GM12878 (cell line): ENCODE results near the gene SLC35C1. TPM values are rescaled to one million over a fixed set of nuclear protein-coding genes. Genes with fewer than 3 reads are reported as not detected.
A peak's percentile ranks its signal among the peaks of the same experiment; 100 is the strongest.

Experiments
- BCL11A ChIP-seq: IDR thresholded peaks from 2 replicates; pipeline ENCODE4 v1.6.1; 2011; ENCODE audit warnings: low read depth, low read length
- EGR1 ChIP-seq, 2 experiments: IDR thresholded peaks; 1 replicate in 1 of 2; 2 replicates in 1 of 2; pipeline ENCODE4 v1.6.1; 2011 to 2012; ENCODE audit warnings: low read depth in 2 of 2, low read length in 2 of 2, borderline replicate concordance in 1 of 2, mild to moderate bottlenecking in 1 of 2, moderate library complexity in 1 of 2
- EP300 ChIP-seq, 2 experiments: fragments of 150-350 bp in 1 of 2; IDR thresholded peaks; 2 replicates each; pipeline ENCODE4 v1.6.1; 2011 to 2012; ENCODE audit warnings: low read depth in 2 of 2, low read length in 2 of 2, borderline replicate concordance in 1 of 2, improper control_type of control experiment in 1 of 2, inconsistent platforms in 1 of 2; ENCODE audit not compliant: control insufficient read depth in 1 of 2
- IKZF2 ChIP-seq, 2 experiments: fragments of 450-650 bp; IDR thresholded peaks; 2 replicates each; pipeline ENCODE4 v1.6.1; 2017; ENCODE audit warnings: mild to moderate bottlenecking in 2 of 2, moderate library complexity in 2 of 2
- JUNB ChIP-seq: IDR thresholded peaks from 2 replicates; pipeline ENCODE4 v1.6.1; 2016; ENCODE audit warnings: antibody characterized with exemption, mild to moderate bottlenecking
- MTA3 ChIP-seq: IDR thresholded peaks from 2 replicates; pipeline ENCODE4 v1.6.1; 2012; ENCODE audit warnings: low read length, inconsistent platforms, borderline replicate concordance
- NFYB ChIP-seq: IDR thresholded peaks from 2 replicates; pipeline ENCODE4 v1.6.1; 2011; ENCODE audit warnings: low read depth, mild to moderate bottlenecking, low read length, improper control_type of control experiment, moderate library complexity; ENCODE audit not compliant: insufficient read depth
- NR2C1 ChIP-seq: fragments of 450-650 bp; IDR thresholded peaks from 2 replicates; pipeline ENCODE4 v1.6.1; 2017; ENCODE audit warnings: antibody characterized with exemption, mild to moderate bottlenecking, moderate library complexity
- PKNOX1 ChIP-seq: fragments of 450-650 bp; IDR thresholded peaks from 2 replicates; pipeline ENCODE4 v1.6.1; 2016; ENCODE audit warnings: mild to moderate bottlenecking
- PML ChIP-seq: IDR thresholded peaks from 2 replicates; pipeline ENCODE4 v1.6.1; 2012; ENCODE audit warnings: low read length, inconsistent platforms
- RB1 ChIP-seq: fragments of 450-650 bp; formaldehyde crosslinking; IDR thresholded peaks from 2 replicates; pipeline ENCODE4 v1.6.1; 2017; ENCODE audit warnings: mild to moderate bottlenecking, borderline replicate concordance
- REST ChIP-seq: IDR thresholded peaks from 2 replicates; pipeline ENCODE4 v1.6.1; 2012; ENCODE audit warnings: mild to moderate bottlenecking, low read depth, low read length
- SMAD5 ChIP-seq: IDR thresholded peaks from 2 replicates; pipeline ENCODE4 v1.6.1; 2016; ENCODE audit warnings: antibody characterized with exemption, low read depth
- SREBF2 ChIP-seq: IDR thresholded peaks from 2 replicates; pipeline ENCODE4 v1.6.1; 2012; ENCODE audit warnings: mild to moderate bottlenecking, low read length
- SUZ12 ChIP-seq: fragments of 200-600 bp; sonication (generic); IDR thresholded peaks from one replicate; pipeline ENCODE4 v1.6.1; 2018; ENCODE audit warnings: antibody characterized with exemption, mild to moderate bottlenecking; ENCODE audit not compliant: unreplicated experiment
- USF1 ChIP-seq: IDR thresholded peaks from 2 replicates; pipeline ENCODE4 v1.6.1; 2011; ENCODE audit warnings: borderline replicate concordance, low read depth, mild to moderate bottlenecking, moderate library complexity, mixed read lengths, low read length; ENCODE audit not compliant: insufficient read depth; ENCODE audit errors: extremely low read length
- ZNF207 ChIP-seq: fragments of 450-650 bp; IDR thresholded peaks from 2 replicates; pipeline ENCODE4 v1.6.1; 2014; ENCODE audit warnings: antibody characterized with exemption, mild to moderate bottlenecking, borderline replicate concordance
- ZNF217 ChIP-seq: fragments of 450-650 bp; IDR thresholded peaks from 2 replicates; pipeline ENCODE4 v1.6.1; 2017; ENCODE audit warnings: antibody characterized with exemption, mild to moderate bottlenecking
- polyA plus RNA-seq, 11 experiments: library from polyadenylated mRNA; depleted of rRNA in 4 of 11; unstranded in 6 of 11; stranded (reverse) in 5 of 11; fragments of >200 nt; fragmentation: Nextera tagmentation in 4 of 11; fragmentation: Illumina TruSeq in 1 of 11; extraction: Ambion mirVana in 4 of 11; extraction: Trizol in 1 of 11; gene quantifications; 1 replicate in 1 of 11; 2 replicates in 10 of 11; pipeline versions ENCODE4 v1.2.1 to v1.2.3, GENCODE V29; 2011 to 2016; ENCODE audit warnings: inconsistent platforms in 2 of 11, missing spikeins in 2 of 11, low read depth in 1 of 11
- total RNA-seq, 4 experiments: library from RNA; depleted of rRNA in 3 of 4; stranded (reverse); fragments of >200 nt in 3 of 4; fragmentation: Illumina TruSeq in 1 of 4; extraction: Trizol in 1 of 4; gene quantifications; 2 replicates each; pipeline versions ENCODE4 v1.2.1 to v1.2.3, GENCODE V29; 2013 to 2021
- TF ChIP-seq, protein P1 (sequence below): fragments of 450-650 bp; IDR thresholded peaks from 2 replicates; pipeline ENCODE4 v1.6.1; 2017; ENCODE audit warnings: mild to moderate bottlenecking, moderate library complexity
- TF ChIP-seq, protein P2 (sequence below): IDR thresholded peaks from 2 replicates; pipeline ENCODE4 v1.6.1; 2012; ENCODE audit warnings: low read length, inconsistent platforms

The SLC35C1 gene
- total and polyA plus RNA-seq, 10 of the 15 experiments (the other 5 are each of a cell fraction or from before 2014, with no cell fraction given) = 0.55 to 9.7 (median 4.3) TPM

DNA sequence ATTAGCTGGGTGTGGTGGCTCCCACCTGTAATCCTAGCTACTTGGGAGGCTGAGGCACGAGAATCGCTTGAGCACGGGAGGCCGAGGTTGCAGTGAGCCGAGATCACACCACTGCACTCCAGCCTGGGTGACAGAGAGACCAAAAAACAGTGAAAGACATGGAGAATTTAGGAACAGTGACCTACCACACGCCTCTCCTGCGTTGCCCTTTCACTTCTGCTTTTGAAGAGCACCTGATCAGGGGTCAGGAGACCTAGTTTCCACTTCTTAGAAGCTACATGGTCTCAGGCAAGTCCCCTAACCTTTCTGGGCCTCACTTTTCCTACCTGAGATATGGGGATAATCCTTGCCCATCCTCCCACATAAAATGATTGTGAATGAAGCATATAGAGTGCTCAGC lies 12.2 kb downstream of the SLC35C1 start (continued):
- TF ChIP-seq PKNOX1 = no peak
- TF ChIP-seq USF1 = peak; percentile 16
- TF ChIP-seq, protein P1, sequence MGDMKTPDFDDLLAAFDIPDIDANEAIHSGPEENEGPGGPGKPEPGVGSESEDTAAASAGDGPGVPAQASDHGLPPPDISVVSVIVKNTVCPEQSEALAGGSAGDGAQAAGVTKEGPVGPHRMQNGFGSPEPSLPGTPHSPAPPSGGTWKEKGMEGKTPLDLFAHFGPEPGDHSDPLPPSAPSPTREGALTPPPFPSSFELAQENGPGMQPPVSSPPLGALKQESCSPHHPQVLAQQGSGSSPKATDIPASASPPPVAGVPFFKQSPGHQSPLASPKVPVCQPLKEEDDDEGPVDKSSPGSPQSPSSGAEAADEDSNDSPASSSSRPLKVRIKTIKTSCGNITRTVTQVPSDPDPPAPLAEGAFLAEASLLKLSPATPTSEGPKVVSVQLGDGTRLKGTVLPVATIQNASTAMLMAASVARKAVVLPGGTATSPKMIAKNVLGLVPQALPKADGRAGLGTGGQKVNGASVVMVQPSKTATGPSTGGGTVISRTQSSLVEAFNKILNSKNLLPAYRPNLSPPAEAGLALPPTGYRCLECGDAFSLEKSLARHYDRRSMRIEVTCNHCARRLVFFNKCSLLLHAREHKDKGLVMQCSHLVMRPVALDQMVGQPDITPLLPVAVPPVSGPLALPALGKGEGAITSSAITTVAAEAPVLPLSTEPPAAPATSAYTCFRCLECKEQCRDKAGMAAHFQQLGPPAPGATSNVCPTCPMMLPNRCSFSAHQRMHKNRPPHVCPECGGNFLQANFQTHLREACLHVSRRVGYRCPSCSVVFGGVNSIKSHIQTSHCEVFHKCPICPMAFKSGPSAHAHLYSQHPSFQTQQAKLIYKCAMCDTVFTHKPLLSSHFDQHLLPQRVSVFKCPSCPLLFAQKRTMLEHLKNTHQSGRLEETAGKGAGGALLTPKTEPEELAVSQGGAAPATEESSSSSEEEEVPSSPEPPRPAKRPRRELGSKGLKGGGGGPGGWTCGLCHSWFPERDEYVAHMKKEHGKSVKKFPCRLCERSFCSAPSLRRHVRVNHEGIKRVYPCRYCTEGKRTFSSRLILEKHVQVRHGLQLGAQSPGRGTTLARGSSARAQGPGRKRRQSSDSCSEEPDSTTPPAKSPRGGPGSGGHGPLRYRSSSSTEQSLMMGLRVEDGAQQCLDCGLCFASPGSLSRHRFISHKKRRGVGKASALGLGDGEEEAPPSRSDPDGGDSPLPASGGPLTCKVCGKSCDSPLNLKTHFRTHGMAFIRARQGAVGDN = peak; percentile 58; the same call in 1 of the 2 replicates
- TF ChIP-seq RB1 = no peak
- TF ChIP-seq IKZF2 (IDR thresholded peaks at IDR 0.05) = peak; percentile 56
- no peak for TF ChIP-seq SREBF2
- no peak for TF ChIP-seq PML
- no peak for TF ChIP-seq ZNF207
- TF ChIP-seq BCL11A = no peak
- no peak for TF ChIP-seq JUNB
- TF ChIP-seq, protein P2, sequence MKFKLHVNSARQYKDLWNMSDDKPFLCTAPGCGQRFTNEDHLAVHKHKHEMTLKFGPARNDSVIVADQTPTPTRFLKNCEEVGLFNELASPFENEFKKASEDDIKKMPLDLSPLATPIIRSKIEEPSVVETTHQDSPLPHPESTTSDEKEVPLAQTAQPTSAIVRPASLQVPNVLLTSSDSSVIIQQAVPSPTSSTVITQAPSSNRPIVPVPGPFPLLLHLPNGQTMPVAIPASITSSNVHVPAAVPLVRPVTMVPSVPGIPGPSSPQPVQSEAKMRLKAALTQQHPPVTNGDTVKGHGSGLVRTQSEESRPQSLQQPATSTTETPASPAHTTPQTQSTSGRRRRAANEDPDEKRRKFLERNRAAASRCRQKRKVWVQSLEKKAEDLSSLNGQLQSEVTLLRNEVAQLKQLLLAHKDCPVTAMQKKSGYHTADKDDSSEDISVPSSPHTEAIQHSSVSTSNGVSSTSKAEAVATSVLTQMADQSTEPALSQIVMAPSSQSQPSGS = no peak
- peak; percentile 61 for TF ChIP-seq NR2C1
- no peak for TF ChIP-seq NFYB
- no peak for TF ChIP-seq SMAD5
- TF ChIP-seq EP300 (IDR thresholded peaks at IDR 0.05; ENCODE audit: borderline replicate concordance in 1 of 2, control insufficient read depth in 1 of 2, low read depth in 2 of 2, low read length in 2 of 2) = no peak
- no peak for TF ChIP-seq MTA3
- peak; percentile 94 for TF ChIP-seq ZNF217
- no peak for TF ChIP-seq REST
- no peak for TF ChIP-seq EGR1 (IDR thresholded peaks at IDR 0.05; ENCODE audit: borderline replicate concordance in 1 of 2, low read depth in 2 of 2, low read length in 2 of 2)
- no peak for TF ChIP-seq SUZ12
